HepG2 (cell line): ENCODE measurements around the gene HENMT1. TPM values are rescaled to one million over a fixed set of nuclear protein-coding genes. Genes with fewer than 3 reads are reported as not detected.

Experiments used
- GFI1 ChIP-seq: sonication (generic); formaldehyde crosslinking; IDR thresholded peaks from 2 replicates; pipeline ENCODE4 v1.5.0; 2020; ENCODE audit warnings: missing genetic modification reagents, mild to moderate bottlenecking, borderline replicate concordance
- ISL2 ChIP-seq: sonication (generic); formaldehyde crosslinking; IDR thresholded peaks from 2 replicates; pipeline ENCODE4 v1.5.0; 2020; ENCODE audit warnings: missing genetic modification reagents
- MBNL3 ChIP-seq: fragments of 250-450 bp; sonication (Bioruptor Pico); conservative IDR thresholded peaks from 2 replicates; pipeline ENCODE4 v1.8.0; 2022; ENCODE audit warnings: mild to moderate bottlenecking, inconsistent platforms
- MED8 ChIP-seq: sonication (generic); formaldehyde crosslinking; IDR thresholded peaks from 2 replicates; pipeline ENCODE4 v1.8.1; 2023; ENCODE audit warnings: mild to moderate bottlenecking, missing genetic modification reagents; ENCODE audit not compliant: insufficient replicate concordance
- MEIS1 ChIP-seq: sonication (generic); formaldehyde crosslinking; IDR thresholded peaks from 2 replicates; pipeline ENCODE4 v1.9.0; 2021; ENCODE audit warnings: mild to moderate bottlenecking, missing genetic modification reagents, moderate library complexity, borderline replicate concordance
- NCOR1 ChIP-seq: fragments of 200-600 bp; sonication (generic); IDR thresholded peaks from 2 replicates; pipeline ENCODE4 v1.7.0; 2017; ENCODE audit warnings: antibody characterized with exemption, low read length, borderline replicate concordance
- NFE2L1 ChIP-seq: sonication (generic); formaldehyde crosslinking; IDR thresholded peaks from 2 replicates; pipeline ENCODE4 v1.4.0; 2020; ENCODE audit warnings: missing genetic modification reagents, mild to moderate bottlenecking, borderline replicate concordance
- NFIC ChIP-seq: IDR thresholded peaks from 2 replicates; pipeline ENCODE4 v1.6.1; 2012; ENCODE audit warnings: mild to moderate bottlenecking, low read length, inconsistent platforms
- SIX4 ChIP-seq: sonication (generic); formaldehyde crosslinking; IDR thresholded peaks from 2 replicates; pipeline ENCODE4 v1.4.0; 2020; ENCODE audit warnings: missing genetic modification reagents
- ZBTB1 ChIP-seq: sonication (generic); formaldehyde crosslinking; IDR thresholded peaks from 2 replicates; pipeline ENCODE4 v1.4.0; 2020; ENCODE audit warnings: missing genetic modification reagents, borderline replicate concordance
- ZSCAN31 ChIP-seq: sonication (generic); formaldehyde crosslinking; IDR thresholded peaks from 2 replicates; pipeline ENCODE4 v1.5.0; 2020; ENCODE audit warnings: low read depth, mild to moderate bottlenecking, missing genetic modification reagents
- polyA plus RNA-seq, 8 experiments: library from polyadenylated mRNA; depleted of rRNA in 3 of 8; stranded (reverse) in 7 of 8; unstranded in 1 of 8; fragments of >200 nt; fragmentation: Illumina TruSeq in 4 of 8; extraction: Trizol in 4 of 8; gene quantifications; 2 replicates each; pipeline versions ENCODE4 v1.2.1 to v1.2.3, GENCODE V29; 2011 to 2016; ENCODE audit warnings: low read depth in 4 of 8, missing spikeins in 1 of 8, mixed read lengths in 1 of 8; ENCODE audit not compliant: insufficient read depth in 1 of 8
- total RNA-seq, 5 experiments: library from RNA; depleted of rRNA; stranded (reverse); fragments of >200 nt; fragmentation: Illumina TruSeq; extraction: Trizol; gene quantifications; 2 replicates each; pipeline ENCODE4 v1.2.3, GENCODE V29; 2016; ENCODE audit warnings: low read depth in 1 of 5
- TF ChIP-seq, protein P1 (sequence below): sonication (generic); formaldehyde crosslinking; IDR thresholded peaks from 2 replicates; pipeline ENCODE4 v1.4.0; 2020; ENCODE audit warnings: low read depth, missing genetic modification reagents
- TF ChIP-seq, protein P2 (sequence below): sonication (generic); formaldehyde crosslinking; IDR thresholded peaks from 2 replicates; pipeline ENCODE4 v1.4.0; 2020; ENCODE audit warnings: mild to moderate bottlenecking, missing genetic modification reagents
- TF ChIP-seq, protein P3 (sequence below): sonication (generic); formaldehyde crosslinking; IDR thresholded peaks from 2 replicates; pipeline ENCODE4 v1.4.0; 2020; ENCODE audit warnings: mild to moderate bottlenecking, missing genetic modification reagents
- TF ChIP-seq, protein P4 (sequence below): sonication (generic); formaldehyde crosslinking; IDR thresholded peaks from 2 replicates; pipeline ENCODE4 v1.4.0; 2020; ENCODE audit warnings: missing genetic modification reagents
- TF ChIP-seq, protein P5 (sequence below): sonication (generic); formaldehyde crosslinking; IDR thresholded peaks from 2 replicates; pipeline ENCODE4 v1.8.0; 2022; ENCODE audit warnings: mild to moderate bottlenecking, missing genetic modification reagents
- TF ChIP-seq, protein P6 (sequence below): sonication (generic); formaldehyde crosslinking; IDR thresholded peaks from 2 replicates; pipeline ENCODE4 v1.5.0; 2020; ENCODE audit warnings: missing genetic modification reagents
- TF ChIP-seq, protein P7 (sequence below): sonication (generic); formaldehyde crosslinking; IDR thresholded peaks from 2 replicates; pipeline ENCODE4 v1.4.0; 2020; ENCODE audit warnings: missing genetic modification reagents

HENMT1 gene
- total and polyA plus RNA-seq, 2 of the 13 experiments (the other 11 are each of a cell fraction or from before 2014, with no cell fraction given) = not detected

DNA sequence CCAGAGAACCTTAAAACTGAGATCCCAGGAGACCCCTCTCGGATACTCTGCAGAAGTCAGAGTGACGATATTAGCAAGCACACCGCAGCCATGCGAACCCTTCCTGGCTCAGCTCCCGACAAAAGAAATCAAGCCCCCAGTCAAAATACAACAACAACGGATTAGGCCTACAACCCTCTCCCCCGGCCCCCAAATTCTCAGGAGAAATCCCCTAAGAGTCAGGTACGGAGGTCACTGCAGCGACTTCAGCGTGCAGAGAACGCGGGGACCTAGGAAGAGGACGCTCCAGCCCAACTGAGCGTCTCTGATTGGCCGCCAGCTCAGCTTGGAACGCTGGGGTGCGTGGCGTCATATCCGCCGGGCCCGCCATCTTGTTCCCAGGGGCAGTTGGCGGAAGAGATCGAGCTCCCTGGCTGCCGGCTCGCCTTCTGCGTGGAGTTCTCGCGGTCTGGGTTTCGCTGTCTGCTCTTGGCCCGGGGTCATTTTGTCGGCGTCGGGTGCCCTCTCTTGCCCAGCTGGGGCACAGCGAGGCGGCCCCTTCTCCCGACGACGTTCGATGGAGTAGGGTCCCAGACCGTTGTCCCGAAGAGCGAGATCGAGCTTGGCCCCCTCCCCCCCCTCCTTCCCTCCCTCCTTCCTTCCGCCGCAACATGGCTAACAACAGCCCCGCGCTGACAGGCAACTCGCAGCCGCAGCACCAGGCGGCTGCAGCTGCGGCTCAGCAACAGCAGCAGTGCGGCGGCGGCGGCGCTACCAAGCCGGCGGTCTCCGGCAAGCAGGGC lies 31.2 kb upstream of the HENMT1 start, which contains the start of gene PRPF38B (continued):
- TF ChIP-seq, protein P1, sequence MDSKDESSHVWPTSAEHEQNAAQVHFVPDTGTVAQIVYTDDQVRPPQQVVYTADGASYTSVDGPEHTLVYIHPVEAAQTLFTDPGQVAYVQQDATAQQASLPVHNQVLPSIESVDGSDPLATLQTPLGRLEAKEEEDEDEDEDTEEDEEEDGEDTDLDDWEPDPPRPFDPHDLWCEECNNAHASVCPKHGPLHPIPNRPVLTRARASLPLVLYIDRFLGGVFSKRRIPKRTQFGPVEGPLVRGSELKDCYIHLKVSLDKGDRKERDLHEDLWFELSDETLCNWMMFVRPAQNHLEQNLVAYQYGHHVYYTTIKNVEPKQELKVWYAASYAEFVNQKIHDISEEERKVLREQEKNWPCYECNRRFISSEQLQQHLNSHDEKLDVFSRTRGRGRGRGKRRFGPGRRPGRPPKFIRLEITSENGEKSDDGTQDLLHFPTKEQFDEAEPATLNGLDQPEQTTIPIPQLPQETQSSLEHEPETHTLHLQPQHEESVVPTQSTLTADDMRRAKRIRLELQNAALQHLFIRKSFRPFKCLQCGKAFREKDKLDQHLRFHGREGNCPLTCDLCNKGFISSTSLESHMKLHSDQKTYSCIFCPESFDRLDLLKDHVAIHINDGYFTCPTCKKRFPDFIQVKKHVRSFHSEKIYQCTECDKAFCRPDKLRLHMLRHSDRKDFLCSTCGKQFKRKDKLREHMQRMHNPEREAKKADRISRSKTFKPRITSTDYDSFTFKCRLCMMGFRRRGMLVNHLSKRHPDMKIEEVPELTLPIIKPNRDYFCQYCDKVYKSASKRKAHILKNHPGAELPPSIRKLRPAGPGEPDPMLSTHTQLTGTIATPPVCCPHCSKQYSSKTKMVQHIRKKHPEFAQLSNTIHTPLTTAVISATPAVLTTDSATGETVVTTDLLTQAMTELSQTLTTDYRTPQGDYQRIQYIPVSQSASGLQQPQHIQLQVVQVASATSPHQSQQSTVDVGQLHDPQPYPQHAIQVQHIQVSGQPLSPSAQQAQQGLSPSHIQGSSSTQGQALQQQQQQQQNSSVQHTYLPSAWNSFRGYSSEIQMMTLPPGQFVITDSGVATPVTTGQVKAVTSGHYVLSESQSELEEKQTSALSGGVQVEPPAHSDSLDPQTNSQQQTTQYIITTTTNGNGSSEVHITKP = no peak
- TF ChIP-seq GFI1 (CRISPR knock-in tag) = no peak
- no peak for TF ChIP-seq NFE2L1 (CRISPR knock-in tag)
- TF ChIP-seq NFIC = no peak
- no peak for TF ChIP-seq NCOR1
- TF ChIP-seq MED8 (CRISPR knock-in tag) = peak; percentile 45
- no peak for TF ChIP-seq MEIS1 (CRISPR knock-in tag)
- TF ChIP-seq, protein P2, sequence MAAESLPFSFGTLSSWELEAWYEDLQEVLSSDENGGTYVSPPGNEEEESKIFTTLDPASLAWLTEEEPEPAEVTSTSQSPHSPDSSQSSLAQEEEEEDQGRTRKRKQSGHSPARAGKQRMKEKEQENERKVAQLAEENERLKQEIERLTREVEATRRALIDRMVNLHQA (CRISPR knock-in tag) = no peak
- TF ChIP-seq, protein P3, sequence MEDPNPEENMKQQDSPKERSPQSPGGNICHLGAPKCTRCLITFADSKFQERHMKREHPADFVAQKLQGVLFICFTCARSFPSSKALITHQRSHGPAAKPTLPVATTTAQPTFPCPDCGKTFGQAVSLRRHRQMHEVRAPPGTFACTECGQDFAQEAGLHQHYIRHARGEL = no peak
- peak; percentile 33; the same call in 1 of the 2 replicates for TF ChIP-seq ZSCAN31 (CRISPR knock-in tag)
- no peak for TF ChIP-seq MBNL3 (CRISPR knock-in tag)
- TF ChIP-seq, protein P4, sequence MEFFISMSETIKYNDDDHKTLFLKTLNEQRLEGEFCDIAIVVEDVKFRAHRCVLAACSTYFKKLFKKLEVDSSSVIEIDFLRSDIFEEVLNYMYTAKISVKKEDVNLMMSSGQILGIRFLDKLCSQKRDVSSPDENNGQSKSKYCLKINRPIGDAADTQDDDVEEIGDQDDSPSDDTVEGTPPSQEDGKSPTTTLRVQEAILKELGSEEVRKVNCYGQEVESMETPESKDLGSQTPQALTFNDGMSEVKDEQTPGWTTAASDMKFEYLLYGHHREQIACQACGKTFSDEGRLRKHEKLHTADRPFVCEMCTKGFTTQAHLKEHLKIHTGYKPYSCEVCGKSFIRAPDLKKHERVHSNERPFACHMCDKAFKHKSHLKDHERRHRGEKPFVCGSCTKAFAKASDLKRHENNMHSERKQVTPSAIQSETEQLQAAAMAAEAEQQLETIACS = no peak
- no peak for TF ChIP-seq SIX4 (CRISPR knock-in tag)
- TF ChIP-seq ISL2 = 0 out of 2 replicates have a peak, but pooled peaks have one; percentile 30
- TF ChIP-seq, protein P5, sequence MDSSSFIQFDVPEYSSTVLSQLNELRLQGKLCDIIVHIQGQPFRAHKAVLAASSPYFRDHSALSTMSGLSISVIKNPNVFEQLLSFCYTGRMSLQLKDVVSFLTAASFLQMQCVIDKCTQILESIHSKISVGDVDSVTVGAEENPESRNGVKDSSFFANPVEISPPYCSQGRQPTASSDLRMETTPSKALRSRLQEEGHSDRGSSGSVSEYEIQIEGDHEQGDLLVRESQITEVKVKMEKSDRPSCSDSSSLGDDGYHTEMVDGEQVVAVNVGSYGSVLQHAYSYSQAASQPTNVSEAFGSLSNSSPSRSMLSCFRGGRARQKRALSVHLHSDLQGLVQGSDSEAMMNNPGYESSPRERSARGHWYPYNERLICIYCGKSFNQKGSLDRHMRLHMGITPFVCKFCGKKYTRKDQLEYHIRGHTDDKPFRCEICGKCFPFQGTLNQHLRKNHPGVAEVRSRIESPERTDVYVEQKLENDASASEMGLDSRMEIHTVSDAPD (CRISPR knock-in tag) = 0 out of 2 replicates have a peak, but pooled peaks have one; percentile 19
- TF ChIP-seq, protein P6, sequence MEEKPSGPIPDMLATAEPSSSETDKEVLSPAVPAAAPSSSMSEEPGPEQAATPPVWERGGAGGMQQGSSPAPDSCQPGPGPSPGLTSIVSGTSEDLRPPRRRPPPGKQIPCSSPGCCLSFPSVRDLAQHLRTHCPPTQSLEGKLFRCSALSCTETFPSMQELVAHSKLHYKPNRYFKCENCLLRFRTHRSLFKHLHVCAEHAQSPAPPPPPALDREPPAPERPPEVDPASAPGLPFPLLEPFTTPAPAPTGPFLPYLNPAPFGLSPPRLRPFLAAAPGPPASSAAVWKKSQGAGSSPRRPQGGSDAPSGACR (CRISPR knock-in tag) = no peak; the same call in 1 of the 2 replicates
- TF ChIP-seq, protein P7, sequence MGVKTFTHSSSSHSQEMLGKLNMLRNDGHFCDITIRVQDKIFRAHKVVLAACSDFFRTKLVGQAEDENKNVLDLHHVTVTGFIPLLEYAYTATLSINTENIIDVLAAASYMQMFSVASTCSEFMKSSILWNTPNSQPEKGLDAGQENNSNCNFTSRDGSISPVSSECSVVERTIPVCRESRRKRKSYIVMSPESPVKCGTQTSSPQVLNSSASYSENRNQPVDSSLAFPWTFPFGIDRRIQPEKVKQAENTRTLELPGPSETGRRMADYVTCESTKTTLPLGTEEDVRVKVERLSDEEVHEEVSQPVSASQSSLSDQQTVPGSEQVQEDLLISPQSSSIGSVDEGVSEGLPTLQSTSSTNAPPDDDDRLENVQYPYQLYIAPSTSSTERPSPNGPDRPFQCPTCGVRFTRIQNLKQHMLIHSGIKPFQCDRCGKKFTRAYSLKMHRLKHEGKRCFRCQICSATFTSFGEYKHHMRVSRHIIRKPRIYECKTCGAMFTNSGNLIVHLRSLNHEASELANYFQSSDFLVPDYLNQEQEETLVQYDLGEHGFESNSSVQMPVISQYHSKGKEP (CRISPR knock-in tag) = no peak
- no peak for TF ChIP-seq ZBTB1
